ENCODE data around the gene SLC16A8.

The SLC16A8 gene

GRCh38 chr22:38056969-38057891 lies 26.8 kb downstream of the SLC16A8 start, which contains the start of gene PICK1:
PICK1 (plus strand) TSS chr22:38057404; CDS start chr22:38057810, 406 bp downstream.
- Histone ChIP-seq H3K9me3 (ENCODE audit: control insufficient read depth, low read length) (no peaks in the 10 kb centered on the region), H3K27me3 (ENCODE audit: control insufficient read depth, insufficient read depth, low read length) (no peaks in the 10 kb centered on the region)

GRCh38 chr22:38051900-38052862 lies 31.8 kb downstream of the SLC16A8 start:
- Histone ChIP-seq H3K9ac (no peak overlapping the region), H3K27ac (no peak overlapping the region), H3K4me3 (ENCODE audit: low read depth, low read length) (no peak overlapping the region), H3K79me2 (no peaks in the 10 kb centered on the region), H2AFZ (peak overlapping the region; percentile 50), H3K36me3 (ENCODE audit: control insufficient read depth, insufficient read depth, low read length) (no peaks in the 10 kb centered on the region), H3K9me3 (ENCODE audit: control insufficient read depth, low read length) (no peaks in the 10 kb centered on the region), H3K27me3 (ENCODE audit: control insufficient read depth, insufficient read depth, low read length) (no peaks in the 10 kb centered on the region), H3K4me2 (ENCODE audit: low read length) (no peak overlapping the region), H3K4me1 (no peaks in the 10 kb centered on the region)
- peak; percentile 62 for TF ChIP-seq CTCF (IDR thresholded peaks at IDR 0.05)

More at GRCh38 chr22:38056969-38057891, 26.8 kb downstream of the SLC16A8 start, which contains the start of gene PICK1:
- Histone ChIP-seq H3K4me3 (ENCODE audit: low read depth, low read length) (peak within 1 kb of the TSS; percentile 81), H3K79me2 (no peaks in the 10 kb centered on the region), H3K36me3 (ENCODE audit: control insufficient read depth, insufficient read depth, low read length) (no peaks in the 10 kb centered on the region), H3K4me1 (no peaks in the 10 kb centered on the region), H3K9ac (no peak within 1 kb of the TSS), H3K4me2 (ENCODE audit: low read length) (peak within 1 kb of the TSS; percentile 77), H2AFZ (peak within 1 kb of the TSS; percentile 54), H3K27ac (peak within 1 kb of the TSS; percentile 69)
- no peak for TF ChIP-seq CTCF (IDR thresholded peaks at IDR 0.05)

- H3K9me3 ChIP-seq (ENCODE audit: control insufficient read depth, low read length): no peaks in the 10 kb centered on the region
- H2AFZ ChIP-seq: no peak overlapping the region
- TF ChIP-seq CTCF (IDR thresholded peaks at IDR 0.05): no peak
- H3K27ac ChIP-seq: no peak overlapping the region
- no peaks in the 10 kb centered on the region for H3K27me3 ChIP-seq (ENCODE audit: control insufficient read depth, insufficient read depth, low read length)
- H3K79me2 ChIP-seq: no peaks in the 10 kb centered on the region
- H3K9ac ChIP-seq: no peak overlapping the region
- no peaks in the 10 kb centered on the region for H3K36me3 ChIP-seq (ENCODE audit: control insufficient read depth, insufficient read depth, low read length)
- H3K4me3 ChIP-seq (ENCODE audit: low read depth, low read length): no peak overlapping the region
- no peaks in the 10 kb centered on the region for H3K4me1 ChIP-seq
- no peak overlapping the region for H3K4me2 ChIP-seq (ENCODE audit: low read length)
Measured at GRCh38 chr22:38051261-38051660, 32.7 kb downstream of the SLC16A8 start.

- no peak overlapping the region for H3K27ac ChIP-seq
- H3K36me3 ChIP-seq (ENCODE audit: control insufficient read depth, insufficient read depth, low read length): no peaks in the 10 kb centered on the region
Measured at GRCh38 chr22:38050720-38051119, 33.3 kb downstream of the SLC16A8 start.

More at GRCh38 chr22:38050720-38051119, 33.3 kb downstream of the SLC16A8 start:
- Histone ChIP-seq H3K9ac (no peak overlapping the region), H3K4me1 (no peaks in the 10 kb centered on the region), H2AFZ (no peak overlapping the region), H3K79me2 (no peaks in the 10 kb centered on the region), H3K27me3 (ENCODE audit: control insufficient read depth, insufficient read depth, low read length) (no peaks in the 10 kb centered on the region), H3K4me2 (ENCODE audit: low read length) (no peak overlapping the region), H3K4me3 (ENCODE audit: low read depth, low read length) (no peak overlapping the region), H3K9me3 (ENCODE audit: control insufficient read depth, low read length) (no peaks in the 10 kb centered on the region)
- no peak for TF ChIP-seq CTCF (IDR thresholded peaks at IDR 0.05)

All from parathyroid adenoma (tissue), 2 donors.